Kidney epithelial cell (primary cell): ENCODE data around the gene AUH. TPM values are rescaled to one million over a fixed set of nuclear protein-coding genes. Genes with fewer than 3 reads are reported as not detected.
"Not testable (repeated sequence)": the region's sequence is repeated elsewhere in the genome, so short reads cannot be mapped to it uniquely, and the experiment has no call there.

ENCODE experiments used
- DNase-seq: peaks from one replicate; pipeline ENCODE4 v3.0.0-alpha.2; 2010; ENCODE audit warnings: low read depth
- H3K27me3 ChIP-seq: 2 replicates; pipeline ENCODE4 v1.6.0; 2011; ENCODE audit warnings: low read length; ENCODE audit not compliant: control insufficient read depth, insufficient read depth
- H3K36me3 ChIP-seq: 2 replicates; pipeline ENCODE4 v1.5.1; 2011; ENCODE audit warnings: low read length; ENCODE audit not compliant: control insufficient read depth, insufficient read depth
- H3K4me3 ChIP-seq: 2 replicates; pipeline ENCODE4 v1.5.1; 2011; ENCODE audit warnings: low read depth, mild to moderate bottlenecking, control low read depth, low read length
- total RNA-seq: library from RNA; depleted of rRNA; stranded (reverse); fragments of >200 nt; gene quantifications from 2 replicates; pipeline ENCODE4 v1.2.3, GENCODE V29; 2015
- TF ChIP-seq, protein P1 (sequence below): IDR thresholded peaks from 2 replicates; pipeline ENCODE4 v1.5.1; 2011; ENCODE audit warnings: mild to moderate bottlenecking, moderate library complexity, low read length, control low read depth, inconsistent platforms; ENCODE audit not compliant: insufficient read depth, poor library complexity, severe bottlenecking

The AUH gene
- total RNA-seq, 1 donor from 2014 or later: 11.3 TPM

DNA sequence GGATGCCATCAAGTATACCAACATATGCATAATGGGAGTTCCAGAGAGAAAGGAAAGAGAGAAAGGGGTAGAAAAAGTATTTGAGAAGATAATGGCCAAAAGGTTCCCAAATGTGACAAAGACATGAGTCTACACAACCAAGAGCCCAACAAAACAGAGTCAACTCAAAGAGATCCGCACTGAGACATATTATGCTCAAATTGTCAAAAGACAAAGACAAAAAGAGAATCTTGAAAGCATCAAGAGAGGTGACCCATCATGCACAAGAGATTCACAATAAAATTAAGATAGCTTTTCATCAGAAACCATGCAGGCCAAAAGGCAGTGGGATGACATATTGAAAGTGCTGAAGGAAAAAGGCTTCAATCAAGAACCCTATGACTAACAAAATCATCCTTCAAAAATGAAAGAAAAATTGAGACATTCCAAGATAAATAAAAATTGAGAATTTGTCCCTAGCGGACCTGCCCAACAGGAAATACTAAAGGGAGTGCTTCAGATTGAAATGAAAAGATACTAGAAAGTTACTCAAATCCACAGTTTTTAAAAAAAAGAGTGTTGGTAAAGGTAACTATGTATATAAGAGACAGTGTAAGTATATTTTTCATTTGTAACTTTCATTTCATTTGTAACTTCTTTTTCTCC lies 160.9 kb downstream of the AUH start:
- Histone ChIP-seq H3K27me3 (no peaks in the 10 kb centered on the region), H3K36me3 (no peaks in the 10 kb centered on the region), H3K4me3 (no peak overlapping the region)
- DNase-seq: no peak
- TF ChIP-seq, protein P1, sequence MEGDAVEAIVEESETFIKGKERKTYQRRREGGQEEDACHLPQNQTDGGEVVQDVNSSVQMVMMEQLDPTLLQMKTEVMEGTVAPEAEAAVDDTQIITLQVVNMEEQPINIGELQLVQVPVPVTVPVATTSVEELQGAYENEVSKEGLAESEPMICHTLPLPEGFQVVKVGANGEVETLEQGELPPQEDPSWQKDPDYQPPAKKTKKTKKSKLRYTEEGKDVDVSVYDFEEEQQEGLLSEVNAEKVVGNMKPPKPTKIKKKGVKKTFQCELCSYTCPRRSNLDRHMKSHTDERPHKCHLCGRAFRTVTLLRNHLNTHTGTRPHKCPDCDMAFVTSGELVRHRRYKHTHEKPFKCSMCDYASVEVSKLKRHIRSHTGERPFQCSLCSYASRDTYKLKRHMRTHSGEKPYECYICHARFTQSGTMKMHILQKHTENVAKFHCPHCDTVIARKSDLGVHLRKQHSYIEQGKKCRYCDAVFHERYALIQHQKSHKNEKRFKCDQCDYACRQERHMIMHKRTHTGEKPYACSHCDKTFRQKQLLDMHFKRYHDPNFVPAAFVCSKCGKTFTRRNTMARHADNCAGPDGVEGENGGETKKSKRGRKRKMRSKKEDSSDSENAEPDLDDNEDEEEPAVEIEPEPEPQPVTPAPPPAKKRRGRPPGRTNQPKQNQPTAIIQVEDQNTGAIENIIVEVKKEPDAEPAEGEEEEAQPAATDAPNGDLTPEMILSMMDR: no peak

DNA sequence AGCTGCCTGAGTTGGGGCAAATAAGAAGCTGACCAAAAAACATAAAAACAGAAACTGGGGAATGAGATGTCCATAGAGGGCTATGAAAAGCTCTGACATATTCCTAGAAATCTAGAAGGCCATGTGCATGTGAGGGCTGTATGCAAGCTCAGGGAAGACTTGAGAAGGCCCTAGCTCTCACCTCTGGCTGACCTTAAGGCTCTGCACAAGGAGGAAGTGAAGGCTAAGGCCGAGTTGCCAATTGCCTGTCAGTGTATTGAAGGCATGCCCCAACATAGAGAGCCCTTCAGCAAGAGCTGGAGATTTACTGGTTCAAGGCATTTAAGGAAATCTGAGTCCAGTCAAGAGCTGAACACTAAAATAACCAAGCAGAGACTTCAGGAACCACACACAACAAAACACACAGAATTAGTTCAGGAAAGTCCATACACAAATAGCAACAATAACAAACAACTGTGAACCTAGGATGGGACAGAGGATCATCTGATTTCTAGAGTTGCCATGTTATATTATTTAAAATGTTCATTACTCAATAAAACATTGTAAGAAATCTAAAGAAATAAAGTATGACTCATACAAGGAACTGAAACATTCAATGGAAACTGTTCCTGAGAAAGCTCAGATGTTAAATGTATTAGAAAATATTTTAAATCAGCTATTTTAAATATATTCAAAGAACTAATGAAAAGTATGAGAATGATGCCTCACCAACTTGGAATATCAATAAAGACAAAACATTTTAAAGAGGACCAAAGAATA lies 161.8 kb downstream of the AUH start:
- H3K36me3 ChIP-seq: no peaks in the 10 kb centered on the region
- H3K27me3 ChIP-seq: no peaks in the 10 kb centered on the region
- no peak for DNase-seq
- TF ChIP-seq, protein P1: no peak
- H3K4me3 ChIP-seq: no peak overlapping the region

DNA sequence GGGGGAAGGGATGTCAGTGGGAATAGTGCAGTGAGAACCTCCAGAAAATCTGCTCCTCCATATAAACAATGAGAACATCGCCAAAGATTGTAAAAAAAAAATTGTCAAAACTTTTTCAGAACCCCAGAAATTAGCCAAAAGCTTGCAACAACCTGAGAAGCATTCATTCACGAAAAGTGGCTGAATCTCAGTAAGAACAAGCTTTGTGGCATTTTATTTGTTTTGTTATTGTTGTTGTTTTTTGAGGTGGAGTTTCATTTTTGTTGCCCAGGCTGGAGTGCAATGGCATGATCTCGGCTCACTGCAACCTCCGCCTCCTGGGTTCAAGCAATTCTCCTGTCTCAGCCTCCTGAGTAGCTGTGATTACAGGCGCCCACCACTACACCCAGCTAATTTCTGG lies 162.8 kb downstream of the AUH start:
- H3K36me3 ChIP-seq, DNase-seq, H3K4me3 ChIP-seq, H3K27me3 ChIP-seq: not testable (repeated sequence)

GRCh38 chr9:91198405-91198804 lies 163.3 kb downstream of the AUH start:
- TF ChIP-seq, protein P1: no peak
- Histone ChIP-seq H3K36me3 (no peaks in the 10 kb centered on the region), H3K4me3 (no peak overlapping the region), H3K27me3 (no peaks in the 10 kb centered on the region)
- no peak for DNase-seq

GRCh38 chr9:91197232-91198181 lies 164.2 kb downstream of the AUH start:
- H3K36me3 ChIP-seq: no peaks in the 10 kb centered on the region
- peak; percentile 88 for DNase-seq
- no peaks in the 10 kb centered on the region for H3K27me3 ChIP-seq
- H3K4me3 ChIP-seq: no peak overlapping the region
- TF ChIP-seq, protein P1: no peak
